ENCODE data around the gene LYL1. TPM values are rescaled to one million over a fixed set of nuclear protein-coding genes. Genes with fewer than 3 reads are reported as not detected.

LYL1 gene
- total RNA-seq, 1 experiment from 2014 or later, result 0.23 TPM

GRCh38 chr19:13133241-13133870 lies 30.7 kb upstream of the LYL1 start:
- no peak for ATAC-seq
- BruUV-seq (replicated peaks), result no TSS peak
- no peak for DNase-seq (ENCODE audit: low read depth, low spot score)
- CTCF ChIA-PET, result no interaction called here
- intact Hi-C loops (cut with micrococcal nuclease; ENCODE audit: unreplicated experiment) (no loop called here), in situ Hi-C loops (cut with HindIII; ENCODE audit: low pct_unique_long_range_greater_than_20kb, low sequenced_read_pairs) (no loop called here)
- Histone ChIP-seq H3K9me3 (ENCODE audit: control insufficient read depth, insufficient read depth, low read depth, low read length) (no peaks in the 10 kb centered on the region), H3K27ac (ENCODE audit: low read length) (no peak overlapping the region), H3K27me3 (ENCODE audit: control insufficient read depth, insufficient read depth, low read length) (no peaks in the 10 kb centered on the region), H3K4me1 (ENCODE audit: control insufficient read depth, insufficient read depth, low read length) (no peaks in the 10 kb centered on the region), H3K36me3 (ENCODE audit: control insufficient read depth, insufficient read depth, low read length) (no peaks in the 10 kb centered on the region; the same call in 1 of the 2 replicates), H3K4me3 (ENCODE audit: low read depth in 2 of 2, low read length in 2 of 2) (no peak overlapping the region)
- TF ChIP-seq POLR2AphosphoS5 (IDR thresholded peaks at IDR 0.05; ENCODE audit: low read depth, low read length) (no peak), TCF7L2 (IDR thresholded peaks at IDR 0.05; ENCODE audit: low read depth, low read length) (no peak), SIN3A (IDR thresholded peaks at IDR 0.05; ENCODE audit: borderline replicate concordance, insufficient read depth, low read depth, low read length) (no peak)
- TF ChIP-seq, protein P1, sequence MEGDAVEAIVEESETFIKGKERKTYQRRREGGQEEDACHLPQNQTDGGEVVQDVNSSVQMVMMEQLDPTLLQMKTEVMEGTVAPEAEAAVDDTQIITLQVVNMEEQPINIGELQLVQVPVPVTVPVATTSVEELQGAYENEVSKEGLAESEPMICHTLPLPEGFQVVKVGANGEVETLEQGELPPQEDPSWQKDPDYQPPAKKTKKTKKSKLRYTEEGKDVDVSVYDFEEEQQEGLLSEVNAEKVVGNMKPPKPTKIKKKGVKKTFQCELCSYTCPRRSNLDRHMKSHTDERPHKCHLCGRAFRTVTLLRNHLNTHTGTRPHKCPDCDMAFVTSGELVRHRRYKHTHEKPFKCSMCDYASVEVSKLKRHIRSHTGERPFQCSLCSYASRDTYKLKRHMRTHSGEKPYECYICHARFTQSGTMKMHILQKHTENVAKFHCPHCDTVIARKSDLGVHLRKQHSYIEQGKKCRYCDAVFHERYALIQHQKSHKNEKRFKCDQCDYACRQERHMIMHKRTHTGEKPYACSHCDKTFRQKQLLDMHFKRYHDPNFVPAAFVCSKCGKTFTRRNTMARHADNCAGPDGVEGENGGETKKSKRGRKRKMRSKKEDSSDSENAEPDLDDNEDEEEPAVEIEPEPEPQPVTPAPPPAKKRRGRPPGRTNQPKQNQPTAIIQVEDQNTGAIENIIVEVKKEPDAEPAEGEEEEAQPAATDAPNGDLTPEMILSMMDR (IDR thresholded peaks at IDR 0.05), result no peak
- TF ChIP-seq, protein P2, sequence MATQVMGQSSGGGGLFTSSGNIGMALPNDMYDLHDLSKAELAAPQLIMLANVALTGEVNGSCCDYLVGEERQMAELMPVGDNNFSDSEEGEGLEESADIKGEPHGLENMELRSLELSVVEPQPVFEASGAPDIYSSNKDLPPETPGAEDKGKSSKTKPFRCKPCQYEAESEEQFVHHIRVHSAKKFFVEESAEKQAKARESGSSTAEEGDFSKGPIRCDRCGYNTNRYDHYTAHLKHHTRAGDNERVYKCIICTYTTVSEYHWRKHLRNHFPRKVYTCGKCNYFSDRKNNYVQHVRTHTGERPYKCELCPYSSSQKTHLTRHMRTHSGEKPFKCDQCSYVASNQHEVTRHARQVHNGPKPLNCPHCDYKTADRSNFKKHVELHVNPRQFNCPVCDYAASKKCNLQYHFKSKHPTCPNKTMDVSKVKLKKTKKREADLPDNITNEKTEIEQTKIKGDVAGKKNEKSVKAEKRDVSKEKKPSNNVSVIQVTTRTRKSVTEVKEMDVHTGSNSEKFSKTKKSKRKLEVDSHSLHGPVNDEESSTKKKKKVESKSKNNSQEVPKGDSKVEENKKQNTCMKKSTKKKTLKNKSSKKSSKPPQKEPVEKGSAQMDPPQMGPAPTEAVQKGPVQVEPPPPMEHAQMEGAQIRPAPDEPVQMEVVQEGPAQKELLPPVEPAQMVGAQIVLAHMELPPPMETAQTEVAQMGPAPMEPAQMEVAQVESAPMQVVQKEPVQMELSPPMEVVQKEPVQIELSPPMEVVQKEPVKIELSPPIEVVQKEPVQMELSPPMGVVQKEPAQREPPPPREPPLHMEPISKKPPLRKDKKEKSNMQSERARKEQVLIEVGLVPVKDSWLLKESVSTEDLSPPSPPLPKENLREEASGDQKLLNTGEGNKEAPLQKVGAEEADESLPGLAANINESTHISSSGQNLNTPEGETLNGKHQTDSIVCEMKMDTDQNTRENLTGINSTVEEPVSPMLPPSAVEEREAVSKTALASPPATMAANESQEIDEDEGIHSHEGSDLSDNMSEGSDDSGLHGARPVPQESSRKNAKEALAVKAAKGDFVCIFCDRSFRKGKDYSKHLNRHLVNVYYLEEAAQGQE (IDR thresholded peaks at IDR 0.05; ENCODE audit: insufficient read depth in 1 of 2, low read depth in 2 of 2, low read length in 1 of 2), result no peak
- POLR2A ChIA-PET, result interaction anchor here (0.5 to 0.7 kb wide), 3 partner anchors 14 to 115 kb away, joined by 8 to 12 read pairs (median 8); no protein-coding TSS in a partner anchor

DNA sequence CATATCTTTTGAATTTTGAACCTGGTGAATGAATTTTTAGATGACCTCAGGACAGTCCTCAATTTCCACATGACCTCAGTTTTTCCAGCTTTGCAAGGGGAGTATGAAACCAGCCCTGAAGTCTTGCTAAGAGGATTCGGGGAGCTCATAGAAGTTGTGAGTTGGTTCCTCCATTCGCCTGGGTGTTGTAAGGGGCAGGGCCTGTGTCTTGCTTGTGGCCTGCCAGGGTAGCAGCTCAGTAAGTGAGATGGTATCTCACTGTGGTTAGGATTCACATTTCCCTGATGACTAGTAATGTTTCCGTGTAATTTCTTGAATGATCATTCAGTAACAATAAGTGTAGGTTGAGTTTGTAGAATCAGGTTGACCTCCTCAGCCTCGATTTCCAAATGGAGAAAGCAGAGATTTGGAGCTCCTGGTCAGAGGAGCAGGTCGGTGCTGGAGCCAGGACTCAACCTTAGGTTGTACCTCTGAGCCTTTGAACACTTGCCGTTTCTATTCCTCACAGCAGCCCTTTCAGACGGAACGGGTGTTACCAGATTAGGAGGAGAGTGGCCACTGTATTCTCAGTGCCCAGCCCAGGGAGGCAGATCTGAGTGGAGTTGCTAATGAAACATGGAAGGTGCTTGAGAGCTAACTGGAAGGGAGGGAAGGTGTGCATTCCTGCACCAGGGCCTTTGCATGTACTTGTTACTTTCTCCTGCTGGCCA lies 30.0 kb upstream of the LYL1 start:
- ATAC-seq (no peak), DNase-seq (ENCODE audit: low read depth, low spot score) (no peak)
- no peaks in the 10 kb centered on the region for H3K27me3 ChIP-seq (ENCODE audit: control insufficient read depth, insufficient read depth, low read length)
- in situ Hi-C loops (cut with HindIII; ENCODE audit: low pct_unique_long_range_greater_than_20kb, low sequenced_read_pairs), result no loop called here
- intact Hi-C loops (cut with micrococcal nuclease; ENCODE audit: unreplicated experiment), result no loop called here
- no TSS peak for BruUV-seq (replicated peaks)
- no peaks in the 10 kb centered on the region for H3K4me1 ChIP-seq (ENCODE audit: control insufficient read depth, insufficient read depth, low read length)
- no peaks in the 10 kb centered on the region for H3K36me3 ChIP-seq (ENCODE audit: control insufficient read depth, insufficient read depth, low read length)
- no peak overlapping the region for H3K4me3 ChIP-seq (ENCODE audit: low read depth in 2 of 2, low read length in 2 of 2)
- H3K27ac ChIP-seq (ENCODE audit: low read length), result no peak overlapping the region
- TF ChIP-seq, protein P1 (IDR thresholded peaks at IDR 0.05), result no peak
- TF ChIP-seq SIN3A (IDR thresholded peaks at IDR 0.05; ENCODE audit: borderline replicate concordance, insufficient read depth, low read depth, low read length), result no peak
- TF ChIP-seq, protein P2 (IDR thresholded peaks at IDR 0.05; ENCODE audit: insufficient read depth in 1 of 2, low read depth in 2 of 2, low read length in 1 of 2), result no peak
- TF ChIP-seq POLR2AphosphoS5 (IDR thresholded peaks at IDR 0.05; ENCODE audit: low read depth, low read length), result no peak
- TF ChIP-seq TCF7L2 (IDR thresholded peaks at IDR 0.05; ENCODE audit: low read depth, low read length), result no peak
- POLR2A ChIA-PET, result no interaction called here
- CTCF ChIA-PET, result no interaction called here
- no peaks in the 10 kb centered on the region for H3K9me3 ChIP-seq (ENCODE audit: control insufficient read depth, insufficient read depth, low read depth, low read length)
